ENCODE data around the gene GYS2.
"Not testable (repeated sequence)": the region's sequence is repeated elsewhere in the genome, so short reads cannot be mapped to it uniquely, and the experiment has no call there.

DNA sequence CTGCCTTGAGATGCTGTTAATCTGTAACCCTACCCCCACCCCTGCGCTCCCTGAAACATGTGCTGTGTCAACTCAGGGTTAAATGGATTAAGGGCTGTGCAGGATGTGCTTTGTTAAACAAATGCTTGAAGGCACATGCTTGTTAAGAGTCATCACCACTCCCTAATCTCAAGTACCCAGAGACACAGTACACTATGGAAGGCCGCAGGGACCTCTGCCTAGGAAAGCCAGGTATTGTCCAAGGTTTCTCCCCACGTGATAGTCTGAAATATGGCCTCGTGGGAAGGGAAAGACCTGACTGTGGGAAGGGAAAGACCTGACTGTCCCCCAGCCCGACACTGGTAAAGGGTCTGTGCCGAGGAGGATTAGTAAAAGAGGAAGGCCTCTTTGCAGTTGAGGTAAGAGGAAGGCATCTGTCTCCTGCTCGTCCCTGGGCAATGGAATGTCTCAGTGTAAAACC lies 40.4 kb upstream of the GYS2 start:
- not testable (repeated sequence) for TF ChIP-seq POLR2A (IDR thresholded peaks at IDR 0.05; ENCODE audit: low read depth, low read length); TAF1 (IDR thresholded peaks at IDR 0.05; ENCODE audit: low read depth, low read length); POLR2AphosphoS5 (IDR thresholded peaks at IDR 0.05; ENCODE audit: low read depth, low read length); PAX5 (IDR thresholded peaks at IDR 0.05; ENCODE audit: insufficient read depth, low read length, severe bottlenecking); POU2F2 (IDR thresholded peaks at IDR 0.05; ENCODE audit: low read depth, low read length)
- peak; percentile 65 for TF ChIP-seq SPI1 (IDR thresholded peaks at IDR 0.05; ENCODE audit: low read depth, low read length)

All from GM12891 (cell line).